Endothelial cell of umbilical vein (primary cell): Measurements from ENCODE around the gene CPB2. TPM values are rescaled to one million over a fixed set of nuclear protein-coding genes. Genes with fewer than 3 reads are reported as not detected.

Experiments
- BruUV-seq: library from RNA; stranded (reverse); fragments of 400-500 nt; replicated peaks from 2 replicates; lab custom pipeline; 2021; lab: Mats Ljungman, UMichigan
- CTCF ChIA-PET: fragments of 300-600, 350-600 bp; sonication (Branson Sonifier 250); formaldehyde crosslinking; loops from one replicate; lab custom pipeline; 2021; ENCODE audit warnings: antibody characterized with exemption, inconsistent platforms; lab: Charles Lee
- POLR2A ChIA-PET: fragments of 300-600, 350-600 bp; sonication (Branson Sonifier 250); formaldehyde crosslinking; loops from one replicate; lab custom pipeline; 2021; ENCODE audit warnings: antibody characterized with exemption, inconsistent platforms; lab: Charles Lee
- DNase-seq: peaks from one replicate; pipeline ENCODE4 v3.0.0-alpha.2; 2011; ENCODE audit warnings: low read depth, low spot score
- FAIRE-seq: peaks from 2 replicates; lab custom pipeline; 2011; peaks lifted over from hg19 to GRCh38; lab: Jason Lieb, UNC
- H2AFZ ChIP-seq: 2 replicates; pipeline ENCODE4 v1.6.0; 2012; ENCODE audit warnings: low read depth, low read length, control low read depth, inconsistent platforms
- H3K27ac ChIP-seq: 2 replicates; pipeline ENCODE4 v1.5.1; 2011; ENCODE audit warnings: low read depth, mild to moderate bottlenecking, control low read depth, low read length, moderate library complexity; ENCODE audit not compliant: insufficient read depth
- H3K27me3 ChIP-seq, 2 experiments: 2 replicates each; pipeline versions ENCODE4 v1.6.0 to v1.6.1; 2011; ENCODE audit warnings: low read length in 2 of 2, mixed read lengths in 1 of 2; ENCODE audit not compliant: control insufficient read depth in 2 of 2, insufficient read depth in 2 of 2
- H3K36me3 ChIP-seq, 2 experiments: 2 replicates in 1 of 2; 3 replicates in 1 of 2; pipeline ENCODE4 v1.5.1; 2011; ENCODE audit warnings: low read length in 2 of 2, mild to moderate bottlenecking in 1 of 2, moderate library complexity in 1 of 2; ENCODE audit not compliant: control insufficient read depth in 2 of 2, insufficient read depth in 2 of 2; ENCODE audit errors: extremely low read depth in 1 of 2
- H3K4me1 ChIP-seq: 3 replicates; pipeline ENCODE4 v1.5.1; 2011; ENCODE audit warnings: mild to moderate bottlenecking, low read length; ENCODE audit not compliant: control insufficient read depth, insufficient read depth; ENCODE audit errors: extremely low read depth
- H3K4me2 ChIP-seq: 2 replicates; pipeline ENCODE4 v1.6.1; 2011; ENCODE audit warnings: low read length, control low read depth, mixed read lengths; ENCODE audit not compliant: insufficient read depth
- H3K4me3 ChIP-seq, 3 experiments: fragments of 200-600 bp in 1 of 3; sonication (generic), shearing (Covaris generic) in 1 of 3; replicated peaks in 1 of 3; 2 replicates each; pipeline ENCODE4 v1.5.1; 2011 to 2016; ENCODE audit warnings: control low read depth in 3 of 3, low read length in 3 of 3, mild to moderate bottlenecking in 2 of 3, inconsistent platforms in 1 of 3, low read depth in 1 of 3, moderate library complexity in 1 of 3; ENCODE audit not compliant: insufficient read depth in 1 of 3
- H3K79me2 ChIP-seq: 2 replicates; pipeline ENCODE4 v1.6.0; 2012; ENCODE audit warnings: low read length, inconsistent platforms; ENCODE audit not compliant: control insufficient read depth, insufficient read depth
- H3K9ac ChIP-seq: replicated peaks from 2 replicates; pipeline ENCODE3; 2011; ENCODE audit warnings: low read length, control low read depth; ENCODE audit not compliant: insufficient read depth; ENCODE audit errors: extremely low read depth
- H3K9me1 ChIP-seq: replicated peaks from 3 replicates; pipeline ENCODE4 v1.6.0; 2011; ENCODE audit warnings: mild to moderate bottlenecking, low read length; ENCODE audit not compliant: control insufficient read depth, insufficient read depth; ENCODE audit errors: extremely low read depth
- H3K9me3 ChIP-seq: replicated peaks from 2 replicates; pipeline ENCODE4 v1.5.1; 2012; ENCODE audit warnings: low read length, inconsistent platforms; ENCODE audit not compliant: control insufficient read depth, insufficient read depth
- H4K20me1 ChIP-seq: replicated peaks from 2 replicates; pipeline ENCODE3; 2011; ENCODE audit warnings: mild to moderate bottlenecking, low read length; ENCODE audit not compliant: control insufficient read depth, insufficient read depth; ENCODE audit errors: extremely low read depth
- EZH2 ChIP-seq: IDR thresholded peaks from 2 replicates; pipeline ENCODE4 v1.6.1; 2012; ENCODE audit warnings: borderline replicate concordance, low read depth, mild to moderate bottlenecking, moderate library complexity, low read length, inconsistent platforms; ENCODE audit not compliant: severe bottlenecking
- FOS ChIP-seq: IDR thresholded peaks from 2 replicates; pipeline ENCODE4 v1.6.1; 2011; ENCODE audit warnings: mild to moderate bottlenecking, low read length, moderate library complexity, borderline replicate concordance; ENCODE audit not compliant: insufficient read depth
- GATA2 ChIP-seq: IDR thresholded peaks from 2 replicates; pipeline ENCODE4 v1.7.0; 2011; ENCODE audit warnings: low read depth, mild to moderate bottlenecking, moderate library complexity, mixed read lengths, low read length; ENCODE audit not compliant: insufficient read length, insufficient read depth
- JUN ChIP-seq: IDR thresholded peaks from 2 replicates; pipeline ENCODE4 v1.6.1; 2011; ENCODE audit warnings: borderline replicate concordance, low read depth; ENCODE audit not compliant: insufficient read length, insufficient read depth
- MYC ChIP-seq: IDR thresholded peaks from one replicate; pipeline ENCODE4 v1.6.1; 2011; ENCODE audit warnings: mild to moderate bottlenecking, low read depth, low read length
- POLR2A ChIP-seq: IDR thresholded peaks from 2 replicates; pipeline ENCODE4 v1.6.1; 2012; ENCODE audit warnings: low read depth, mild to moderate bottlenecking, control low read depth, low read length
- POLR2AphosphoS5 ChIP-seq: IDR thresholded peaks from 2 replicates; pipeline ENCODE4 v1.6.1; 2012; ENCODE audit warnings: low read depth, mild to moderate bottlenecking, control low read depth, low read length, moderate library complexity; ENCODE audit not compliant: insufficient read depth
- dilution Hi-C: fragments of 300-500 bp; cut with MboI; formaldehyde crosslinking; loops from one replicate; pipeline ENCODE4 v1.15.0; 2019; ENCODE audit warnings: low sequenced_read_pairs; ENCODE audit not compliant: extremely low pct_ligation_motif_present
- intact Hi-C: fragments of 100-400 bp; cut with micrococcal nuclease; formaldehyde crosslinking; loops from one replicate; pipeline ENCODE4 v1.10.0; 2022
- polyA plus RNA-seq, 4 experiments: library from polyadenylated mRNA; depleted of rRNA in 3 of 4; stranded (reverse) in 3 of 4; unstranded in 1 of 4; fragments of >200 nt; gene quantifications; 2 replicates each; pipeline versions ENCODE4 v1.2.1 to v1.2.3, GENCODE V29; 2011 to 2012; ENCODE audit warnings: missing spikeins in 1 of 4
- total RNA-seq: library from RNA; stranded (reverse); gene quantifications from 2 replicates; pipeline ENCODE4 v1.2.3, GENCODE V29; 2021
- TF ChIP-seq, protein P1 (sequence below): IDR thresholded peaks from 2 replicates; pipeline ENCODE4 v1.6.1; 2011; ENCODE audit not compliant: insufficient read depth, insufficient read length
- TF ChIP-seq, protein P2 (sequence below), 2 donors: IDR thresholded peaks; 1 replicate in 1 of 2; 2 replicates in 1 of 2; pipeline ENCODE4 v1.5.1; 2011; ENCODE audit warnings: low read length in 2 of 2, mild to moderate bottlenecking in 2 of 2, moderate library complexity in 2 of 2, control low read depth in 1 of 2, inconsistent platforms in 1 of 2, low read depth in 1 of 2; ENCODE audit not compliant: insufficient read depth in 1 of 2; ENCODE audit errors: extremely low read depth in 1 of 2

The CPB2 gene
- total and polyA plus RNA-seq, 2 donors (not counting 3 experiments of a cell fraction or from before 2014, with no cell fraction given), result not detected

GRCh38 chr13:46097015-46097414 is 7.8 kb downstream of the CPB2 start:
- no peaks in the 10 kb centered on the region for H3K36me3 ChIP-seq
- ChIA-PET POLR2A (no interaction called here), CTCF (interaction anchor here (0.9 kb wide), 1 partner anchor 15 kb away, joined by 3 read pairs; no protein-coding TSS in a partner anchor)
- dilution Hi-C loops (no loop called here), intact Hi-C loops (no loop called here)
- no peak for FAIRE-seq
- peaks cover 10 to 13% of the 10 kb centered on the region in 2 experiments for H3K27me3 ChIP-seq
- H3K9me3 ChIP-seq, result no peaks in the 10 kb centered on the region
- no peak overlapping the region for H3K27ac ChIP-seq
- TF ChIP-seq POLR2A, result no peak
- TF ChIP-seq EZH2, result no peak
- no peak for TF ChIP-seq FOS
- TF ChIP-seq MYC, result no peak
- TF ChIP-seq, protein P1, sequence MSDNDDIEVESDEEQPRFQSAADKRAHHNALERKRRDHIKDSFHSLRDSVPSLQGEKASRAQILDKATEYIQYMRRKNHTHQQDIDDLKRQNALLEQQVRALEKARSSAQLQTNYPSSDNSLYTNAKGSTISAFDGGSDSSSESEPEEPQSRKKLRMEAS, result no peak
- H3K9ac ChIP-seq, result no peak overlapping the region
- no TSS peak for BruUV-seq
- no peaks in the 10 kb centered on the region for H4K20me1 ChIP-seq
- no peak for DNase-seq
- H3K4me1 ChIP-seq, result no peaks in the 10 kb centered on the region
- H3K4me2 ChIP-seq, result no peak overlapping the region
- no peaks in the 10 kb centered on the region for H3K79me2 ChIP-seq
- H3K4me3 ChIP-seq, result no peak overlapping the region
- H3K9me1 ChIP-seq, result no peaks in the 10 kb centered on the region
- no peak overlapping the region for H2AFZ ChIP-seq

- no peak for DNase-seq
Measured at GRCh38 chr13:46094478-46094877, 10.4 kb downstream of the CPB2 start.

More at GRCh38 chr13:46094478-46094877, 10.4 kb downstream of the CPB2 start:
- intact Hi-C loops (no loop called here), dilution Hi-C loops (no loop called here)
- no peaks in the 10 kb centered on the region for H3K4me1 ChIP-seq
- no TSS peak for BruUV-seq
- H3K79me2 ChIP-seq, result no peaks in the 10 kb centered on the region
- no peak overlapping the region for H3K4me3 ChIP-seq
- no peaks in the 10 kb centered on the region for H3K36me3 ChIP-seq
- H4K20me1 ChIP-seq, result no peaks in the 10 kb centered on the region
- no peaks in the 10 kb centered on the region for H3K9me3 ChIP-seq
- CTCF ChIA-PET, result interaction anchor here (0.9 to 1.4 kb wide), 4 partner anchors 9 to 27 kb away, joined by 3 to 4 read pairs (median 3); no protein-coding TSS in a partner anchor
- no peaks in the 10 kb centered on the region for H3K9me1 ChIP-seq
- TF ChIP-seq POLR2A (no peak), FOS (no peak), EZH2 (no peak), POLR2AphosphoS5 (no peak), JUN (no peak), MYC (no peak), GATA2 (no peak)
- TF ChIP-seq, protein P1, result no peak
- TF ChIP-seq, protein P2, sequence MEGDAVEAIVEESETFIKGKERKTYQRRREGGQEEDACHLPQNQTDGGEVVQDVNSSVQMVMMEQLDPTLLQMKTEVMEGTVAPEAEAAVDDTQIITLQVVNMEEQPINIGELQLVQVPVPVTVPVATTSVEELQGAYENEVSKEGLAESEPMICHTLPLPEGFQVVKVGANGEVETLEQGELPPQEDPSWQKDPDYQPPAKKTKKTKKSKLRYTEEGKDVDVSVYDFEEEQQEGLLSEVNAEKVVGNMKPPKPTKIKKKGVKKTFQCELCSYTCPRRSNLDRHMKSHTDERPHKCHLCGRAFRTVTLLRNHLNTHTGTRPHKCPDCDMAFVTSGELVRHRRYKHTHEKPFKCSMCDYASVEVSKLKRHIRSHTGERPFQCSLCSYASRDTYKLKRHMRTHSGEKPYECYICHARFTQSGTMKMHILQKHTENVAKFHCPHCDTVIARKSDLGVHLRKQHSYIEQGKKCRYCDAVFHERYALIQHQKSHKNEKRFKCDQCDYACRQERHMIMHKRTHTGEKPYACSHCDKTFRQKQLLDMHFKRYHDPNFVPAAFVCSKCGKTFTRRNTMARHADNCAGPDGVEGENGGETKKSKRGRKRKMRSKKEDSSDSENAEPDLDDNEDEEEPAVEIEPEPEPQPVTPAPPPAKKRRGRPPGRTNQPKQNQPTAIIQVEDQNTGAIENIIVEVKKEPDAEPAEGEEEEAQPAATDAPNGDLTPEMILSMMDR (IDR thresholded peaks at IDR 0.05; ENCODE audit: extremely low read depth in 1 of 2, insufficient read depth in 1 of 2, low read depth in 1 of 2, low read length in 2 of 2), result no peak
- POLR2A ChIA-PET, result no interaction called here
- H3K27ac ChIP-seq, result no peak overlapping the region
- FAIRE-seq, result no peak
- H3K27me3 ChIP-seq, result peaks cover 8 to 10% of the 10 kb centered on the region in 2 experiments
- H3K9ac ChIP-seq, result no peak overlapping the region
- no peak overlapping the region for H2AFZ ChIP-seq
- H3K4me2 ChIP-seq, result no peak overlapping the region
